Measurements from ENCODE around the gene MSI2.

Gene MSI2

GRCh38 chr17:57556977-57557376, 300.7 kb downstream of the MSI2 start:
- no peak for DNase-seq (ENCODE audit: low spot score)

- DNase-seq (ENCODE audit: low spot score), result no peak
These were observed 301.1 kb downstream of the MSI2 start for GRCh38 chr17:57557416-57557815.

GRCh38 chr17:57557834-57558681, 301.7 kb downstream of the MSI2 start:
- no peak for DNase-seq (ENCODE audit: low spot score)

GRCh38 chr17:57559226-57559625, 302.9 kb downstream of the MSI2 start:
- DNase-seq (ENCODE audit: low spot score), result no peak

- no peak for DNase-seq (ENCODE audit: low spot score)
These were observed 303.5 kb downstream of the MSI2 start for GRCh38 chr17:57559634-57560318.

- DNase-seq (ENCODE audit: low spot score), result no peak
These were observed 304.0 kb downstream of the MSI2 start for GRCh38 chr17:57560319-57560705.

GRCh38 chr17:57561072-57561861, 304.9 kb downstream of the MSI2 start:
- DNase-seq (ENCODE audit: low spot score), result no peak

- peak; percentile 61 for DNase-seq (ENCODE audit: low spot score)
These were observed 305.9 kb downstream of the MSI2 start for GRCh38 chr17:57562184-57562698.

GRCh38 chr17:57563958-57564357, 307.6 kb downstream of the MSI2 start:
- peak; percentile 39 for DNase-seq (ENCODE audit: low spot score)

- DNase-seq (ENCODE audit: low spot score), result peak; percentile 41
These were observed 308.9 kb downstream of the MSI2 start for GRCh38 chr17:57565176-57565575.

GRCh38 chr17:57566721-57567120, 310.4 kb downstream of the MSI2 start:
- no peak for DNase-seq (ENCODE audit: low spot score)

- no peak for DNase-seq (ENCODE audit: low spot score)
These were observed 310.9 kb downstream of the MSI2 start for GRCh38 chr17:57567251-57567650.

- DNase-seq (ENCODE audit: low spot score), result no peak
These were observed 312.0 kb downstream of the MSI2 start for GRCh38 chr17:57568340-57568739.

GRCh38 chr17:57569021-57569420, 312.7 kb downstream of the MSI2 start:
- no peak for DNase-seq (ENCODE audit: low spot score)

- DNase-seq (ENCODE audit: low spot score), result no peak
These were observed 313.5 kb downstream of the MSI2 start for GRCh38 chr17:57569853-57570252.

GRCh38 chr17:57570724-57571344, 314.5 kb downstream of the MSI2 start:
- DNase-seq (ENCODE audit: low spot score), result peak; percentile 38

GRCh38 chr17:57572062-57572461, 315.7 kb downstream of the MSI2 start:
- DNase-seq (ENCODE audit: low spot score), result no peak

- DNase-seq (ENCODE audit: low spot score), result no peak
These were observed 316.3 kb downstream of the MSI2 start for GRCh38 chr17:57572600-57572999.

- DNase-seq (ENCODE audit: low spot score), result peak; percentile 78
These were observed 317.8 kb downstream of the MSI2 start for GRCh38 chr17:57574040-57574513.

GRCh38 chr17:57576744-57577143, 320.4 kb downstream of the MSI2 start:
- no peak for DNase-seq (ENCODE audit: low spot score)

- peak; percentile 52 for DNase-seq (ENCODE audit: low spot score)
These were observed 321.7 kb downstream of the MSI2 start for GRCh38 chr17:57577751-57578607.
